ENCODE data around the gene GFOD1.
"Not testable (repeated sequence)": the region's sequence is repeated elsewhere in the genome, so short reads cannot be mapped to it uniquely, and the experiment has no call there.

GFOD1 gene

GRCh38 chr6:13441778-13442177, 45.6 kb downstream of the GFOD1 start:
- no peak for DNase-seq (ENCODE audit: low spot score)

DNA sequence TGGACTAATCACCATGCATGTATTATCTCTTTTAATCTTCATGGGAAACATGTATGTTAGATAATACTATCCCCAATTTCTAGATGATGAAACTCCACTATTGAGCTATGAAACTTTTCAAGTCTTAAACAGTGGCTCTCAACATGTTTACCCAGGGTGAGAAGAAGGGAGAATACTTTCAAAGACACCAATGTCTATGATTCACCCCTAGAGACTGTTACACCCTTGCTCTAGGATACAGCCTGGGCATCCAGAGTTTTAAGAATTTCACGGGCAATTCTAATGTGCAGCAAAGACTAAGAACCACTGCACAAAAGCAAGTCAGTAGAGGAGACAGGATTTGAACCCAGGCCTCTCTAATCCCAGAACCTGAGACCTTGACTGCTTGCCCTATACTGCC, 47.8 kb downstream of the GFOD1 start:
- DNase-seq (ENCODE audit: low spot score) = no peak

GRCh38 chr6:13438126-13438525, 49.3 kb downstream of the GFOD1 start:
- no peak for DNase-seq (ENCODE audit: low spot score)

DNA sequence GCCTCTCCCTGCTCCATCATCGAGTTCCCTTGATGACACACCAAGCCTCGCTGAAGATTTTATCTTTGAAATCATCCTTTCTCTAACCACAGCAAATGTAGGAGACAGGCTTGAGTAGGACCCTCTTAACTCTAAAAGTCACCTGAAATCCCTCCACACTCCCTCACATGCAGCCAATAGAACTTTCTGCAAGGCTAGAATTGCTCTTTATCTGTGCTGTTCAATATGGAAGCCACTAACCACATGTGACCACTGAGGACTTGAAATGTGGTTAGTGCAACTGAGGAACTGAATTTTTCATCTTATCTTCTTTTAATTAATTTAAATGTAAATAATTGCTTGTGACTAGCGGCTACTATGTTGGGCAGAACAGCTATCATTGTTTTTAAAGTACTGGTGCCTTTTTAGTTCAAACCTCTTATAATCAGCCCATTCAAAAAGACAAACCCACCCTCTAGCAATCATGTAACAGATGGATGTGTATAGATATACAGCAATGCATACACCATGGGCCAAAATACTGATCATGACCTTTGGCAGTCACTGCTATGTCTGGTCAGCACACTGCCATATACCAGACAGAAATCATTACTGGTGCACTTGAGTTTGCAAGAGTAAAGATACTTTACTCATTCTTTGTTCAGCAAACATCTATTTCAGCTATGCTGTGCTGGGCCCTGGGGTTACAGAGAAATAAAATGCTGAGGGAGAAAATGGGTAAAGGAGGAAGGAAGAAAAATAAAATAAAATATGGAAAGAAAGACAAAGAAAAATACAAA, 50.0 kb downstream of the GFOD1 start:
- DNase-seq (ENCODE audit: low spot score) = no peak

- DNase-seq (ENCODE audit: low spot score) = no peak
Measured at GRCh38 chr6:13436399-13437217, 50.8 kb downstream of the GFOD1 start.

DNA sequence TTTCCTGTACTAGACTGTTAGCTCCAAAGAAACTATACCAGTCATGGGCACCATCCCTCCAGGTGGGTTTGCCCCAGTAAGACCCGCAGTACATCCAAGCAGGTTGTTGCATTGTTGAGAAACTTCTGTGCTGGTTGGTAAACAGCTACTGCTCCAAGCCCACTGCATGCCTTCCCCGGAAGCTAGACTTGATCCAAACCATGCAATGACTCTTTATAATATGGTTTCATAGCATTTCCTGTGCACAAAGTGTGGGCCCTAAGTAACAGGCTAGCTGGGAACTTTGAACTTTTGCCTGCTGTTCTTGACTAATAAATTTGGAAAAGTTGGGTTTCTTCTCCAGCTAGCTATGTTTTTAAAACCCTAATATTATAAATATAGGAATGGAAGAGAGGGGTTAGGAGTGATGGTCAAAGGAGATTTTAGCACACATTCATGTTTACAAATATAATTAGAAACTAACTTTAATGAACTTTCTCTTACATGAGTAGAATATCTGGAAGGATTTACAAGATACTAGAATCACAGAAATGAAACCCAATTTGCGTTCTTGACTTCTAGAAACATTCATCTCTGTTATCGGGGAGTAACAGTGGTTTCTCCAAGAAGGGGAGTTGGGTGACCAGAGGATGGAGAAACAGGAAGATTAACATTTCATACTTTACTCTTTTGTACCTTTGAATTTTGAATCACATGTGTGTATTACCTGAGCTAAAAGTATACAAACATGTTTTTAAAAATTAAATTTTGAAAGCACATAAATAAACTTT, 51.7 kb downstream of the GFOD1 start:
- no peak for DNase-seq (ENCODE audit: low spot score)

GRCh38 chr6:13434777-13435176, 52.6 kb downstream of the GFOD1 start:
- DNase-seq (ENCODE audit: low spot score) = no peak

DNA sequence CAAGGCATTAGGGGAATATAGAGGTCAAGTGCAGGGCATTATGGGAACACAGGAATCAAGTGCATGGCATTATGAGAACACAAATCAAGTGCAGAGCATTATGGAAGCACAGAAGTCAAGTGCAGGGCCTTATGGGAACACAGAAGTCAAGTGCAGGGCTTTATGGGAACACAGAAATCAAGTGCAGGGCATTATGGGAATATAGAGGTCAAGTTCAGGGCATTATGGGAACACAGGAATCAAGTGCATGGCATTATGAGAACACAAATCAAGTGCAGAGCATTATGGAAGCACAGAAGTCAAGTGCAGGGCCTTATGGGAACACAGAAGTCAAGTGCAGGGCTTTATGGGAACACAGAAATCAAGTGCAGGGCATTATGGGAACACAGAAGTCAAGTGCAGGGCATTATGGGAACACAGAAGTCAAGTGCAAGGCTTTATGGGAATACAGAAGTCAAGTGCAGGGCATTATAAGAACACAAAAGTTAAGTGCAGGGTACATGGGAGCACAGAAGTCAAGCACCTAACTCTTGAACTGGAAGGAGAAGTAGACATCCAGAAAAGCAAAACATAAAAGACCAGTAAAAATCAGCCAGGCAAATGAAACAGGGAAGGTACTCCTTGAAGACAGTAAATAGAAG, 53.1 kb downstream of the GFOD1 start:
- not testable (repeated sequence) for DNase-seq (ENCODE audit: low spot score)

- no peak for DNase-seq (ENCODE audit: low spot score)
Measured at GRCh38 chr6:13433709-13434121, 53.7 kb downstream of the GFOD1 start.

GRCh38 chr6:13432526-13433184, 54.7 kb downstream of the GFOD1 start:
- DNase-seq (ENCODE audit: low spot score) = no peak

DNA sequence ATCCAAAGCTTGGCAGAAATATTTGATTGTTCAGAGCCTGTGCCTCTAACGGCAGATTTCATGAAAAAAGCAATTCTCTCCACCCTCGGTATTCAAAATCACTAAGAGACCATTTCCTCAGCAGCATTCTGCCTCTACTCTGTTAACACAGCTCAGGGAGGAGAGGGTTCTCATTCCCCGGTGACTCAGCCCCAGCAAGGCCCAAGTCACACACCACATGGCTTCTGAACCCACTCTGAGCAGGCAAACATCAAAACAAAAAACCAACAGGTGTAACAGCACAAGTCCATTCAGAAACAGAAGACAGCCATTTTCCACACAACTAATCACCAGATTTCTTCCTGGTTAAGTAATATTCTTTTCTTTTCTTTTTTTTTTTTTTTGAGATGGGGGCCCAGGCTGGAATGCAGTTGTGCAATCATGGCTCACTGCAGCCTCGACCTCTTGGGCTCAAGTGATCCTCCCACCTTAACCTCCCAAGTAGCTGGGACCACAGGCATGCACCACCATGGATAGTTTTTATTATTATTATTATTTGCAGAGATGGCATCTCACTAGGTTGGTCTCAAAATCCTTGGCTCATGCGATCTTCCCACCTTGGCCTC, 55.4 kb downstream of the GFOD1 start:
- DNase-seq (ENCODE audit: low spot score) = peak; percentile 23

DNA sequence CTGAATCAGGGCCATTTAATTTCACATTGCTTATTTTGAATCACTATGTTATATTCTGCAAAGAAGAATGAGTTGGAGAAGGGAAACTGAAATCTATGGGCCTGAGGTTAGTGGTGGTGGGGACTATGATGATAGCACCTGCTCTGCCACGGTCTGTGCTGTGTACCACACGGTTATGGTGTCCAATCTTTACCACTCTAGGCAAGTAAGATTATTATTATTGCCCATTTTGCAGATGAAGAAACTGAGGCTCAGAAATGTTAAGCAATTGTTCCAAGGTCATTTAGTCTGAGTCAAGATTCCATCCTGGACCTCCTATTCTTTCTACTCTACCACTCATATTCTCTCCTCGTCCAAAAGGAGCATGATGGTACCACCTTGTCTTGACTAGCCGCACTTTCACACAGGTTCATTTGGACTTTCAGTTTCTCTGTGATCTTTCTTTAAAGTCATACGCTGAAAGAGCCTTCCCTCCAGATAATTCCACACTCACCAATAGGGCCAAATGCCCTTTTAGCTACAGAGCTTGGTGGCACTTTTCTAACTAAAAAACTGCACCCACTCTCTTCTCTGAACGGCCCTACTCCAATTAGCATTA, 56.2 kb downstream of the GFOD1 start:
- DNase-seq (ENCODE audit: low spot score) = no peak

DNA sequence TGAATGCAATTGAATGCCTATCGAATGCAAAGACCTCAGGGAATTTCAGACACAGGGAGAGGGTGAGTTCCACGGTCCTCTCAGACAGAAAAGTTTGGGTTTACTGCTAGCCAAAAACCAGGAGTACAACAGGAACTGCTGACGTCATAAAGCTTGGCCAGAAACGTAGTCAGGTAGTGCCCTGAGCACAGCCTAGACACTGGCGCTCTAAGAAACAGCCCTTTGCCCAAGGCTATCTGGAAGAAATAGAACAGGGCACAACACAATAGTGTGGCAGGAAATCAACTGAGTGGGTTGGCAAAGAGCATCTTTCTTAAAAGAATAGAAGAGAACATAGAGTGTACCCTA, 58.0 kb downstream of the GFOD1 start:
- no peak for DNase-seq (ENCODE audit: low spot score)

- DNase-seq (ENCODE audit: low spot score) = no peak
Measured at GRCh38 chr6:13428583-13429405, 58.6 kb downstream of the GFOD1 start.

DNA sequence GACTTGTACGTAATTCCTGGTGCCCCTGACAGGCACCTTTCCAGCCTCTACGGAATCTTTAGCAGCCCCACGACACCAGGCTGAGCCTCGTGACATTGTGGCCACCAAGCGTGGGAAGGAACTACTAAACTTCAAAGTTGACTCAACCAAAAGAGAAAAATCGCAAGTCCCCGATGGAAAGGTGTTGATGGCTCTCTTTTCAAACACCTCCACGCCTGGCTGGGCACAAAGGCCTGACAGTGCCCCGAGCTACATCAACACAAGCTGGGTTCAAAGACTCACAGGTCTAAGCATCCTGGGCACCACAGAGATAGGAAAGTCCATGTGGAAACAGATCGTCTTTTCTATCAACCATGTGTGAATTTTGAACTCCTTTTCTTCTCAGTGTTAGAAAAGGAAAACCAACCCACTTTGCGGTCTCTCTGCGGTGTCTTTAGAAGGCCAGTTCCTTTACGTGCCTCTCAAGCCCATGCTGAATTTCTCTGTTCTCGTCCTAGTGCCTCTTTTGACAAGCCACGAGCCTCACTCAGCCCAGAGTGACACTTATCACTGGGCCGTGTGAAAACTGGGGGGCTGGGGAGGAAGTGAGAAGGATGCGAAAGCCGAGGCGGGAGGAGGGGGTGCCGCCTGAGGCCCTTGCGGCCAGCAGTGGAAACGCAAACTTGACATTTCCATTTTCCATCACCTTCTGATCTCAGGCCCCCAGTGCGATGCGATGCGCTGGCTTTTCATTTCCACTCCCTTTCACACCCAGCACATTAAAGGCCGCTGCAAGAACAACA, 59.4 kb downstream of the GFOD1 start:
- DNase-seq (ENCODE audit: low spot score) = peak; percentile 47

GRCh38 chr6:13427316-13427715, 60.1 kb downstream of the GFOD1 start:
- DNase-seq (ENCODE audit: low spot score) = no peak

DNA sequence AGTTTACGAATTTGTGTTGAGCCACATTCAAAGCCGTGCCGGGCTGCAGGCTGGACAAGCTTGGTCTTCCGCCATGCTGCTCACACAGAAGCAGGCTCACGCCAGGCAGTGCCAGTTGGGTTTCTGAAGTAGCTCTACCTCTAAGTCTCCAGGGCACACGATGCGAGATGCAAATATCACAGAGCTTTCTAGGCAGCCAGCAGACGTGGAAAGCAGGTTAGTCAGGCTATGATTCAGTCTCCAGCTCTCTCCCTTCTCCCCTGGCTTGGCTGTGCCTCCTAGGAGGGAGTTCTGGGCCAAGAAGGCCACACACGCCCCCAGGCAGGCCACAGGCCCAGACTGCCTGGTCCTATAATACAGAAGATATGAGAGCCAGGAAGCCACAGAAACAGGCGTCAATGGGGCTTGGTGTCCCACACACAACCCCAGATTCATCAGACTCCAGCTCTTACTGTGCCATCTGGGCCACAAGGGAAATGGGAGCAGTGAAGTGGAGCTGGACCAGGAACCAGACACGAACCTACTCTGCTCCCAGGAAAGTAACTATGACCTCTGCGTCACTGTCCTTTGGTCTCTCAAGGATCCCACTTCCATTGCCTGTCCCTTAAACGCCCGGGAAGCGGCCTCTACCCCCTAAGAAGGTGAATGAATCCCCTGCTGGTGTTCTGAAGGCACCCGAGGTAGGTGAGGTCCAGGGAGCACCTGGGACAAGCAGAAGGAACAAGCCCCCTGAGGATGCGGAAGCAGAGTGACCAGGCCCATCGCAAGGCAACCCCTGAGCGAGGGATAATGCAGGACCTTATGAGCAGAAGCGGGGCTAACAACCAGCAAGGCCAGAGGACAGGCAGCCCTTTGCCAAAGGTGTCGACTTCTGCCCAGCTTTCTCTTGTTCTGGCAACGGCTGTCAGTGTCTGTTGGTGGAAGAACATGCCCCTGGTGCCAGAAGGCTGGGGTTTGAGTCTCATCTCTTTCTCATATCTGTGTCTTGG, 61.2 kb downstream of the GFOD1 start:
- no peak for DNase-seq (ENCODE audit: low spot score)

All from CD4-positive, alpha-beta T cell treated with Interleukin-6 at 100 ng/mL for 8 hours (primary cell).